Measurements from ENCODE around the gene RNASE13. TPM values are rescaled to one million over a fixed set of nuclear protein-coding genes. Genes with fewer than 3 reads are reported as not detected.

The RNASE13 gene, protein sequence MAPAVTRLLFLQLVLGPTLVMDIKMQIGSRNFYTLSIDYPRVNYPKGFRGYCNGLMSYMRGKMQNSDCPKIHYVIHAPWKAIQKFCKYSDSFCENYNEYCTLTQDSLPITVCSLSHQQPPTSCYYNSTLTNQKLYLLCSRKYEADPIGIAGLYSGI
- not detected in 5 replicates for total RNA-seq (2022; extraction: Qiagen RNA extraction; ENCODE audit: low read depth)

DNA sequence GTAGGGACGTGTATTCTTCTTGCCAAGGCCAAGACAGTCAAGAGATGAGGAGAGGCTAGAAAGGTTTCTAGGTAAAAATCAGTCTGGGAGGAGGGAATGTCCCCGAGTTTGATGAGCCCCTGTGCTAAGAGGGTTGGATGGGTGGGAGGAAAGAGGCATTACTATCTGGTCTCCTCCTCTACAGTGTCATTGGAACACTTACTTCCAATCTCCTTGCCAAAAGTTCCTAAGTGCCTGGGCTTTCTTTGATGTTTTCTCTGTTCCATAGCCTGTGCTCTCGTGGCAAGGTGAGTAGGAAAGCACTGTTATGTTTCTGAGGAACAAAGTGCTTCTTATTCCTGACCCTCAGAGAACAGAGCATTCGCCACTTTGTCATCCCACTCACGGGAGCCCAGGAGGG lies at the start of gene RNASE13:
Gene RNASE13, minus strand, starts transcription at position 101 of the 400 bp plus-strand sequence. CDS start 519 bp downstream, outside the sequence.

DNA sequence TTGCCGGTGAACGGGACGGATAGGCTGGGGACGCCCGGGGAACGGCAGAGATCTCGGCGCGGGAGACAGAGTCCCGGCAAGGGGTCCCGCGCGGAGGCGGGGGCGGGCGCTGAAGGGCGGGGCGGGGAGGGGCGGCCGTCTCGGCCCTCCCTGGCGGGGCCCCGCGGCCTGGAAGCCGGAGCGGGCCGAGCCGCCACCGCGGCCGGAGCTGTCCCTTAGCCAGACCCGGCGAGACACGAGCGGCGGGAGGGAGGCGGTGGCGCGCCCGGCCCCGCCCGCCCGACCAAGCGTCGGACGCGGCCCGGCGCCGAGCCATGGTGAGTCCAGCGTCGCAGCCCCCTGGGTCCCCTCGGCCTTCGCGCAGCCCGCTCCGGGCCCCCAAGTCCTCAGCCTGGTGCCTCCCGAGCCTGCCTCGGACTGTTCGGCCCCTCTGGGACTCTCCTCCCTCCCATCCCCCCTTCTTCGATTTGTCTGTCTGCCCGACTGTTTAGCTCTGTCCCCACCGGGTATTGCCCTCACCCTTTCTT lies 35.5 kb upstream of the RNASE13 start, which contains the start of gene ARHGEF40:
Gene ARHGEF40, plus strand, starts transcription at position 222 of the 527 bp plus-strand sequence. Its CDS starts 93 bp downstream, at position 315.

DNA sequence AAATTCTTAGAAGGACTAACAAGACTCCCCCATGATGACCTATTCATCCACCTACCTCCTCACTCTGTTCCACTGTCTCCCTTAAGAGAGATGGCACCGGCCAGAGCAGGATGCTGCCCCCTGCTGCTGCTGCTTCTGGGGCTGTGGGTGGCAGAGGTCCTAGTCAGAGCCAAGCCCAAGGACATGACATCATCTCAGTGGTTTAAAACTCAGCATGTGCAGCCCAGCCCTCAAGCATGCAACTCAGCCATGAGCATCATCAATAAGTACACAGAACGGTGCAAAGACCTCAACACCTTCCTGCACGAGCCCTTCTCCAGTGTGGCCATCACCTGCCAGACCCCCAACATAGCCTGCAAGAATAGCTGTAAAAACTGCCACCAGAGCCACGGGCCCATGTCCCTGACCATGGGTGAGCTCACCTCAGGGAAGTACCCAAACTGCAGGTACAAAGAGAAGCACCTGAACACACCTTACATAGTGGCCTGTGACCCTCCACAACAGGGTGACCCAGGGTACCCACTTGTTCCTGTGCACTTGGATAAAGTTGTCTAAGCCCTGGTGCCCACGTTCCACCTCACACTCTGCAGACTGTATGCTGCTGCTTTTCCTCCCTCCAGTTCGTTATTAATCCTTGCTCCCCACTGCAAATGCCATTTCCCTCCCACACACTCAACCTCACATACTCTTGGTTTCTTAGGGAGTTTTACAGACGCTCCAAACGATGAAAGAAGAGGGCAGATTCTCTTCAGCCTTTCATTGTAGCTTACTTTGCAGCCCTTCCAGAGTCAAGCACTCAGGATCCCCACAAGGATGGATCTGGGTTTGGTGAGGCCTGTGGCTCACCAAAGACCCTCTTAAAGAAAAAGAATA lies 23.4 kb upstream of the RNASE13 start, which contains the start of gene RNASE8:
Gene RNASE8, plus strand, starts transcription at position 20 of the 873 bp plus-strand sequence. Its CDS starts 71 bp downstream, at position 91.

DNA sequence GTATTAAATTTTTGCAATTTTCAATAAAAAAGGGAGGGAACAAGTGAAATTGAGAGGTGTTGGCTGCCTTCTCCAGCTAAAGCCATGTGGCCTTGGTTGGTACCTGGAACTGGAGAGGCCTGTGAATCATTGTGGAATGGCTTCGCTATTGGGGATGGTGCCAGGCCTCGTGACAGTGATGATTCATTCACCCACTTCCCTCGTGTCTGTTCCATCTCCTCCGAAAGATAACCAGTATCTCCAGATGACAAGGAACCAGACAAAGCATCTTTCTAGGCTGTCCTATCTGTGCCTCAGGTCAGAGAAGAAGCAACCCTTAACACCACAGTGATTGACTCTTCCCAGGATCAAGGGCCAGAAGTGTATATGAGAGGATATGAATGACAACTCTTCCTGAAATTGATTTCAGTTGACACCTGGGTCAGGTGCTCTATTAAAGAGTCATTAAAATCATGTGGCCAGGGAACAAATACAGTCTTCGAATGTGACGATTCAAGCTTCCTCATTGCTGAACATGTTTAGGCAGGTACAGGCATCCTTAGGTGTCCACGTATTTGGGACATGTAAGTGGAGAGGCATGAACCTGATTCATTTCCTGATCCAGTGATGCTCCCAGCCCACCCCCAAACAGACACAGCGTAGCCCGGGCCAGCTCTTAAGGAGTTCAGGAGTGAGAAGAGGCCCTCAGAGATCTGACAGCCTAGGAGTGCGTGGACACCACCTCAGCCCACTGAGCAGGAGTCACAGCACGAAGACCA lies 7.2 kb upstream of the RNASE13 start, which contains the start of gene RNASE7:
Gene RNASE7, plus strand, starts transcription at position 687 of the 758 bp plus-strand sequence. CDS start 631 bp downstream, outside the sequence.

DNA sequence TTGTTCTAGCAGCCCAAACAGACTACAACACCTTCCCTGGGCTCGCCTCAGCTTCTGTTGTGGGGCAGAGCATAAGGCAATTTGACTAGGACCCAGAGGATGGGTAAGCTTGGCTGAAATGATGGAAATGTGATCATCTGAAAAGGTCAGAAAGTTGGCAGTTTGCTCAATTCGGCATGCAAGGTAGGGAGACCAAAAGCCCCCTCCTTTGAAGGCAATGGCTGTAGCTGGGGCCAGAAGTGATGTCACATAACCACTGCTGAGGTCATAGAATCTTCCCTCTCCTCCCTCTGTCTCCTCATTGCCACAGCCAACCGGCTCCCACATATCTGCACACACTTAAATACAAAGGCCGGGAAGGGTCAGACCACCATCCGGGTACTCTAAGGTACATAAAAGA lies 4.7 kb downstream of the RNASE13 start, which contains the start of gene TPPP2:
Gene TPPP2, plus strand, starts transcription at position 301 of the 400 bp plus-strand sequence. CDS start 365 bp downstream, outside the sequence.

DNA sequence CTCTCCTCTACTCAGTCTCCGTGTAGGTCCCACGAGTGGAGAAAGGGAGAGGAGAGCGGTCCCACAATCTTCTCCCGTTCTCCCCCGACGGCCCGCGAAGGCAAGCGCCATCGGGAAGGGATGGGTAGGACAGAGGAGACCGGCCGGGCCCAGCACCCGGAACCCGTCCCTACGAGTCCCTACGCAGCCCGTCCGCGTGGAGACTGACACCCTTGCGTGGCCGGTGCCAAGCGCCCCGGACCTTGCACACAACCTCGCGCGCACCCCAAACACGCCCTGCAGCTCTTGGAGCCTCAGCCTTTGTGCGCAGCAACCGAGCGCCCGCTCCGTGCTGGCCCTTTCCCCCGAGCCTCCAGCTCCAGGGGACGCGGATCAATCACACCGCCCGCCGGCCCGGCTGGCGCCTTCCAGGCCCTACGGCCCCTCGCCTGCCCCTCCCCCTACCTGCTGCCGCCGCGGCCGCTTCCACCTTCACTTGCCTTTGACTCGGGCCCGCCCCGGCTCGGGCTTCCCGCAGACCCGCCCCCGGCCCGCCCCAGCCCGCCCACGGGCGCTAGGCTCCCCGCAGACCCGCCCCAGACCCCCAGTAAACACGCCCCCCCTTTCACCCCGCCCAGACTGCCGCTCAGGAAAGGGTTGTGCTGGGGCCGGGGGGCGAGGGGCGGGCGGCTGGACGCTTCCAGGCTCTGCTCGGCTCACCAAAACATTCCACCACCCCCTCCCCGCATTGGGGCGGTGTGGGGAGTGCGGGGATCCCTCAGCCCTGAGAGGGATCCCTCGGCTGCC lies 9.8 kb downstream of the RNASE13 start, which contains the start of gene NDRG2:
Gene NDRG2, minus strand, starts transcription at position 477 of the 786 bp plus-strand sequence. CDS start 1,746 bp downstream, outside the sequence.

DNA sequence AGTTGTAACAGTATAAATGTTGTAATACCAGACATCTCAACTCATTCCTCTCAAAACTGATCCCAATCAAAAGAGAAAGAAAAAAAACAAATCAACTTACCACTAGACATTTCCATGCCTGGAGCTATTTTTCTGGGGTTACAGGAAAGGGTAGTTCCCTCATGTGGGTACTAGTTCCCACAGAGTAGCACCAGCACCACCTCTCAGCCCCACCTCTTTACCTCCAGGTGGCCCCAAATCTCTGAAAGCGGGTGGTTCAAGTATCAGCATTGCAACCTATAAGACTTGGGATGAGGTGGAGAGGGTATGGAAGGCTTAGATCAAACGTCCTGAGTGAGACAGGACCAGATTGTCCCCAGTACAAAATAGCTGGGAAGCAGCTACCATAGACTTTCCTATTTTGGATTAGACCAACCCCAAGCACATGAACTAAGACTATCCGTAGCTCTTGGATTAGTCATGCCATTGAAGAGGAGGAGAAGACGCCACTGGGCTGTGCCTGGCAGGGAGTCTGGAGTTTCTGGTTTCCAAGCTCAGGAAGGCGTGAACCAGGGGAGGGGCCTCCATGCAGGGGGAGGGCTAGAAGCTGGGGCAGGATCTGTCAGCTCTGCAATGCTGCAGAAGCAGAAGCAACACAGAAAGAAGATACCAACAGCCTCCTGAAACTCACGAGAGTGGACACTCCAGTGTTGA lies 35.8 kb downstream of the RNASE13 start, which contains the start of gene SLC39A2:
Gene SLC39A2, plus strand, starts transcription at position 620 of the 693 bp plus-strand sequence. CDS start 154 bp downstream, outside the sequence.

DNA sequence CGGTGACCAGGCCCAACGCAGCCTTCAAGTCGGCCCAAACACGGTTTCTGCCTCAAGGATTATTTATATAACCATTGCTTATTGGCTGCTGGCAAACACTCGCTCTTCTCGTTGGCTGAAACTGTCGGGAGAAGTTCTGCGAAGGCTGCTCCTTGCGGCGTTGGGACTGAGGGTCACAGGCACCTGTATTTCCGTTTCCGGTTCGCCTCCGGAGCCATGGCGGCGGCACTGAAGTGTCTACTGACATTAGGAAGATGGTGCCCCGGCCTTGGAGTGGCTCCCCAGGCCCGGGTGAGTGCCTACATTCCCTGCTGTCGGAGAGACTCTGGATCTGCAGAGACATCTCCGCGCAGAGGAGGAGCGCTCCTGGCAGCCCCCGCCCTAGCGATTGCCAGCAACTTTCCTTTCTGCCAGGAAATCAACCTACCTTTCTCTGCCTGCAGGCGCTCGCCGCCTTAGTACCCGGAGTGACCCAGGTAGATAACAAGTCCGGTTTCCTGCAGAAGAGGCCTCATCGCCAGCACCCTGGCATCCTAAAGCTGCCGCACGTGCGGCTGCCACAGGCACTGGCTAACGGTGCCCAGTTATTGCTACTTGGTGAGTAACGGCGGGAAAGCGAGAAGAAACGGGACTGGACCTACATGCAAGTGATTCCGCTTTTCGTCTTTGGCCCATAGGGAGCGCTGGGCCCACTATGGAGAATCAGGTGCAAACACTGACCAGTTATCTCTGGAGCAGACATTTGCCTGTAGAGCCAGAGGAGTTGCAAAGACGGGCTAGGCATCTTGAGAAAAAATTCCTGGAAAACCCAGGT lies 44.6 kb downstream of the RNASE13 start, which contains the start of gene METTL17:
Gene METTL17, plus strand, starts transcription at position 194 of the 814 bp plus-strand sequence. Its CDS starts 23 bp downstream, at position 217.

Other genes with a start within 250 kb of the RNASE13 start
- gene RNASE1, start 232.0 kb downstream of the RNASE13 start, total RNA-seq (2022; extraction: Qiagen RNA extraction; ENCODE audit: low read depth), result 0.19 to 0.33 TPM (median 0.27 TPM) in 3 of 5 replicates, not detected in the others
- not detected in 5 replicates for gene RNASE3, start 143.4 kb downstream of the RNASE13 start, total RNA-seq (2022; extraction: Qiagen RNA extraction; ENCODE audit: low read depth)
- not detected in 5 replicates for gene RNASE2, start 79.3 kb downstream of the RNASE13 start, total RNA-seq (2022; extraction: Qiagen RNA extraction; ENCODE audit: low read depth)
- 71.9 to 81.0 TPM (median 73.6 TPM) in 5 replicates for gene METTL17, start 44.8 kb downstream of the RNASE13 start, total RNA-seq (2022; extraction: Qiagen RNA extraction; ENCODE audit: low read depth)
- gene SLC39A2, start 35.5 kb downstream of the RNASE13 start, total RNA-seq (2022; extraction: Qiagen RNA extraction; ENCODE audit: low read depth), result not detected in 5 replicates
- gene NDRG2, start 9.7 kb downstream of the RNASE13 start, total RNA-seq (2022; extraction: Qiagen RNA extraction; ENCODE audit: low read depth), result 1.8 to 3.8 TPM (median 3.4 TPM) in 5 replicates
- gene TPPP2, start 4.6 kb downstream of the RNASE13 start, total RNA-seq (2022; extraction: Qiagen RNA extraction; ENCODE audit: low read depth), result not detected in 5 replicates
- not detected in 5 replicates for gene RNASE7, start 7.6 kb upstream of the RNASE13 start, total RNA-seq (2022; extraction: Qiagen RNA extraction; ENCODE audit: low read depth)
- gene RNASE8, start 23.0 kb upstream of the RNASE13 start, total RNA-seq (2022; extraction: Qiagen RNA extraction; ENCODE audit: low read depth), result not detected in 5 replicates
- gene ARHGEF40, start 35.5 kb upstream of the RNASE13 start, total RNA-seq (2022; extraction: Qiagen RNA extraction; ENCODE audit: low read depth), result 6.5 to 13.7 TPM (median 10.8 TPM) in 5 replicates
- gene ZNF219, start 63.8 kb upstream of the RNASE13 start, total RNA-seq (2022; extraction: Qiagen RNA extraction; ENCODE audit: low read depth), result 14.7 to 32.8 TPM (median 31.7 TPM) in 5 replicates
- 0.29 to 1.3 TPM (median 0.84 TPM) in 5 replicates for gene TMEM253, start 66.3 kb upstream of the RNASE13 start, total RNA-seq (2022; extraction: Qiagen RNA extraction; ENCODE audit: low read depth)
- not detected in 5 replicates for gene OR5AU1, start 121.3 kb upstream of the RNASE13 start, total RNA-seq (2022; extraction: Qiagen RNA extraction; ENCODE audit: low read depth)
- gene HNRNPC, start 234.6 kb upstream of the RNASE13 start, total RNA-seq (2022; extraction: Qiagen RNA extraction; ENCODE audit: low read depth), result 768 to 1,101 TPM (median 847 TPM) in 5 replicates
- gene RPGRIP1, start 245.3 kb upstream of the RNASE13 start, total RNA-seq (2022; extraction: Qiagen RNA extraction; ENCODE audit: low read depth), result 0.16 to 0.74 TPM (median 0.37 TPM) in 4 of 5 replicates, not detected in the other

Measured in A549 treated with ZK216348 at 1 μM for 4 hours (cell line).